ENCODE results near the gene CLEC4A. TPM values are rescaled to one million over a fixed set of nuclear protein-coding genes. Genes with fewer than 3 reads are reported as not detected.
A peak's percentile ranks its signal among the peaks of the same experiment; 100 is the strongest.
"Not testable (repeated sequence)": the region's sequence is repeated elsewhere in the genome, so short reads cannot be mapped to it uniquely, and the experiment has no call there.

The CLEC4A gene
- total RNA-seq (1 to 10 TPM in 3 of 4 donors, under 1 TPM in 1; 0.82 to 1.5 (median 1.1) TPM), polyA plus RNA-seq (0.75 TPM)
- long read RNA-seq, donor 1, result 0 reads
- long read RNA-seq, donor 2, result 0 reads
- long read RNA-seq, donor 3, result 0 reads
- long read RNA-seq, donor 4, result 0 reads

- WGBS, result 80% methylated on average over 5 of the region's 5 CpGs
Measured at GRCh38 chr12:8123124-8123912, at the start of gene CLEC4A. Gene CLEC4A (plus strand): TSS chr12:8123617. CDS start chr12:8123879, 262 bp downstream.

GRCh38 chr12:8075935-8076334 lies 47.5 kb upstream of the CLEC4A start:
- no peak overlapping the region for H3K27ac ChIP-seq (ENCODE audit: low read length)
- intact Hi-C loops (cut with DNase I), result no loop called here
- DNase-seq, result no peak
- no peak overlapping the region for H3K4me3 ChIP-seq (ENCODE audit: low read length)
- no peak for ATAC-seq
- H3K27me3 ChIP-seq (ENCODE audit: control insufficient read depth, insufficient read depth), result no peaks in the 10 kb centered on the region
- no peaks in the 10 kb centered on the region for H3K4me1 ChIP-seq (ENCODE audit: control insufficient read depth, insufficient read depth, low read length)
- 90% methylated on average over 6 of the region's 6 CpGs for WGBS
- no peaks in the 10 kb centered on the region for H3K9me3 ChIP-seq (ENCODE audit: control insufficient read depth, low read length)

More at GRCh38 chr12:8123124-8123912, at the start of gene CLEC4A:
- Histone ChIP-seq H3K27ac (ENCODE audit: low read length) (no peak within 1 kb of the TSS), H3K4me3 (ENCODE audit: low read length) (no peak within 1 kb of the TSS), H3K9me3 (ENCODE audit: control insufficient read depth, low read length) (no peaks in the 10 kb centered on the region), H3K4me1 (ENCODE audit: control insufficient read depth, insufficient read depth, low read length) (no peaks in the 10 kb centered on the region), H3K27me3 (ENCODE audit: control insufficient read depth, insufficient read depth) (no peaks in the 10 kb centered on the region)
- intact Hi-C loops (cut with DNase I), result no loop called here
- DNase-seq, result no peak
- ATAC-seq, result no peak

GRCh38 chr12:8076366-8076765 lies 47.1 kb upstream of the CLEC4A start:
- Histone ChIP-seq H3K27ac (ENCODE audit: low read length) (no peak overlapping the region), H3K4me1 (ENCODE audit: control insufficient read depth, insufficient read depth, low read length) (no peaks in the 10 kb centered on the region), H3K9me3 (ENCODE audit: control insufficient read depth, low read length) (no peaks in the 10 kb centered on the region), H3K27me3 (ENCODE audit: control insufficient read depth, insufficient read depth) (no peaks in the 10 kb centered on the region), H3K4me3 (ENCODE audit: low read length) (no peak overlapping the region)
- no peak for DNase-seq
- no peak for ATAC-seq
- intact Hi-C loops (cut with DNase I), result no loop called here
- 83% methylated on average over 4 of the region's 4 CpGs for WGBS

- H3K27ac ChIP-seq (ENCODE audit: low read length), result no peak overlapping the region
- no peak for ATAC-seq
- H3K4me3 ChIP-seq (ENCODE audit: low read length), result no peak overlapping the region
- H3K9me3 ChIP-seq (ENCODE audit: control insufficient read depth, low read length), result no peaks in the 10 kb centered on the region
- no peaks in the 10 kb centered on the region for H3K4me1 ChIP-seq (ENCODE audit: control insufficient read depth, insufficient read depth, low read length)
- DNase-seq, result no peak
- WGBS, result 55% methylated on average over 4 of the region's 4 CpGs
- H3K27me3 ChIP-seq (ENCODE audit: control insufficient read depth, insufficient read depth), result no peaks in the 10 kb centered on the region
- intact Hi-C loops (cut with DNase I), result no loop called here
Measured at GRCh38 chr12:8077207-8077606, 46.2 kb upstream of the CLEC4A start.

GRCh38 chr12:8078398-8078797 lies 45.0 kb upstream of the CLEC4A start:
- intact Hi-C loops (cut with DNase I), result no loop called here
- Histone ChIP-seq H3K9me3 (ENCODE audit: control insufficient read depth, low read length) (no peaks in the 10 kb centered on the region), H3K4me1 (ENCODE audit: control insufficient read depth, insufficient read depth, low read length) (no peaks in the 10 kb centered on the region), H3K4me3 (ENCODE audit: low read length) (no peak overlapping the region), H3K27me3 (ENCODE audit: control insufficient read depth, insufficient read depth) (no peaks in the 10 kb centered on the region), H3K27ac (ENCODE audit: low read length) (no peak overlapping the region)
- WGBS, result 32% methylated on average over 4 of the region's 4 CpGs
- ATAC-seq (no peak), DNase-seq (no peak)

- ATAC-seq (no peak), DNase-seq (no peak)
- Histone ChIP-seq H3K27ac (ENCODE audit: low read length) (no peak overlapping the region), H3K4me1 (ENCODE audit: control insufficient read depth, insufficient read depth, low read length) (no peaks in the 10 kb centered on the region), H3K27me3 (ENCODE audit: control insufficient read depth, insufficient read depth) (no peaks in the 10 kb centered on the region), H3K9me3 (ENCODE audit: control insufficient read depth, low read length) (no peaks in the 10 kb centered on the region), H3K4me3 (ENCODE audit: low read length) (no peak overlapping the region)
- intact Hi-C loops (cut with DNase I), result no loop called here
- 73% methylated on average over 2 of the region's 2 CpGs for WGBS
Measured at GRCh38 chr12:8078916-8079315, 44.5 kb upstream of the CLEC4A start.

GRCh38 chr12:8080120-8080519 lies 43.3 kb upstream of the CLEC4A start:
- no peak for DNase-seq
- intact Hi-C loops (cut with DNase I), result loop anchor here in 1 of 4 donors (5.0 kb wide), 1 partner anchor 38 kb away; no protein-coding TSS in a partner anchor
- Histone ChIP-seq H3K9me3 (ENCODE audit: control insufficient read depth, low read length) (no peaks in the 10 kb centered on the region), H3K4me1 (ENCODE audit: control insufficient read depth, insufficient read depth, low read length) (no peaks in the 10 kb centered on the region), H3K4me3 (ENCODE audit: low read length) (no peak overlapping the region), H3K27me3 (ENCODE audit: control insufficient read depth, insufficient read depth) (no peaks in the 10 kb centered on the region), H3K27ac (ENCODE audit: low read length) (no peak overlapping the region)
- no peak for ATAC-seq

GRCh38 chr12:8081251-8081920 lies 42.0 kb upstream of the CLEC4A start:
- ATAC-seq (peak; percentile 26 to 31), DNase-seq (no peak)
- 2% methylated on average over 15 of the region's 15 CpGs for WGBS
- Histone ChIP-seq H3K4me3 (ENCODE audit: low read length) (peak overlapping the region; percentile 68), H3K27ac (ENCODE audit: low read length) (peak overlapping the region; percentile 90), H3K27me3 (ENCODE audit: control insufficient read depth, insufficient read depth) (no peaks in the 10 kb centered on the region), H3K9me3 (ENCODE audit: control insufficient read depth, low read length) (no peaks in the 10 kb centered on the region), H3K4me1 (ENCODE audit: control insufficient read depth, insufficient read depth, low read length) (no peaks in the 10 kb centered on the region)
- intact Hi-C loops (cut with DNase I), result loop anchor here in 1 of 4 donors (5.0 kb wide), 1 partner anchor 39 kb away; no protein-coding TSS in a partner anchor

GRCh38 chr12:8082808-8083100 lies 40.7 kb upstream of the CLEC4A start:
- ATAC-seq (no peak), DNase-seq (no peak)
- intact Hi-C loops (cut with DNase I), result loop anchor here in 1 of 4 donors (5.0 kb wide), 1 partner anchor 40 kb away; no protein-coding TSS in a partner anchor
- H3K4me3 ChIP-seq (ENCODE audit: low read length), result peak overlapping the region; percentile 68
- no peaks in the 10 kb centered on the region for H3K27me3 ChIP-seq (ENCODE audit: control insufficient read depth, insufficient read depth)
- peak overlapping the region; percentile 79 for H3K27ac ChIP-seq (ENCODE audit: low read length)
- no peaks in the 10 kb centered on the region for H3K9me3 ChIP-seq (ENCODE audit: control insufficient read depth, low read length)
- 4% methylated on average over 4 of the region's 4 CpGs for WGBS
- H3K4me1 ChIP-seq (ENCODE audit: control insufficient read depth, insufficient read depth, low read length), result peaks cover 1% of the 10 kb centered on the region

- not testable (repeated sequence) for DNase-seq; H3K9me3 ChIP-seq (ENCODE audit: control insufficient read depth, low read length); H3K27me3 ChIP-seq (ENCODE audit: control insufficient read depth, insufficient read depth); H3K27ac ChIP-seq (ENCODE audit: low read length); H3K4me3 ChIP-seq (ENCODE audit: low read length); ATAC-seq; H3K4me1 ChIP-seq (ENCODE audit: control insufficient read depth, insufficient read depth, low read length)
- intact Hi-C loops (cut with DNase I), result loop anchor here in 1 of 4 donors (5.0 kb wide), 1 partner anchor 42 kb away; no protein-coding TSS in a partner anchor
- WGBS, result 61% methylated on average over 3 of the region's 3 CpGs
Measured at GRCh38 chr12:8084351-8084750, 39.1 kb upstream of the CLEC4A start.

- H3K27me3 ChIP-seq (ENCODE audit: control insufficient read depth, insufficient read depth), result no peaks in the 10 kb centered on the region
- 89% methylated on average over 2 of the region's 2 CpGs for WGBS
- H3K4me3 ChIP-seq (ENCODE audit: low read length), result no peak overlapping the region
- no peak overlapping the region for H3K27ac ChIP-seq (ENCODE audit: low read length)
- ATAC-seq, result no peak
- intact Hi-C loops (cut with DNase I), result no loop called here
- no peak for DNase-seq
- no peaks in the 10 kb centered on the region for H3K9me3 ChIP-seq (ENCODE audit: control insufficient read depth, low read length)
- H3K4me1 ChIP-seq (ENCODE audit: control insufficient read depth, insufficient read depth, low read length), result peaks cover 1% of the 10 kb centered on the region
Measured at GRCh38 chr12:8087666-8088065, 35.8 kb upstream of the CLEC4A start.
